ENCODE data around the gene AIG1. TPM values are rescaled to one million over a fixed set of nuclear protein-coding genes. Genes with fewer than 3 reads are reported as not detected.
"Not testable (repeated sequence)": the region's sequence is repeated elsewhere in the genome, so short reads cannot be mapped to it uniquely, and the experiment has no call there.

AIG1 gene
- total RNA-seq, 2 experiments from 2014 or later = 15.7 to 16.1 TPM

DNA sequence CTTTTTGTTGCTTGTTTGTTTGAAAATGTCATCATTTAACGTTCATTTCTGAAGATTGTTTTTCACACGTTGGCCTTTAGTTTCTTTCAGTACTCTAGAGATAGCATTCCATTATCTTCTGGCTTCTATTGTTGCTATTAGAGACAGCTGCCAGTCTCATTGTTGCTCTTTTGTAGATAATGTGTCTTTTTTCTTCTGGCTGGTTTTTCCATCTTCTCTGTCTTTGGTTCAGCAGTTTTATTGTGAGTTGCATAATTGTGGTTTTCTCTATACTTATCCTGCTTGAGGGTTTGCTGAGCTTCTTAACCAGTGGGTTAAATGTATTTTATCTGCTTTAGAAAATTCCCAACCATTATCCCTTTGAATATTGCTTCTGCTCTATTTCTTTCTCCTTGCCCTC lies 23.2 kb upstream of the AIG1 start:
- H3K4me1 Mint-ChIP-seq (ENCODE audit: low read depth) = peaks cover 9% of the 10 kb centered on the region
- H3K36me3 Mint-ChIP-seq = no peaks in the 10 kb centered on the region
- no peak overlapping the region for H3K4me3 Mint-ChIP-seq
- no peak overlapping the region for H3K27ac Mint-ChIP-seq
- POLR2A ChIA-PET = no interaction called here
- no peaks in the 10 kb centered on the region for H3K9me3 Mint-ChIP-seq
- CTCF ChIA-PET = interaction anchor here (0.7 kb wide), 1 partner anchor 11 kb away, joined by 3 read pairs; no protein-coding TSS in a partner anchor
- intact Hi-C loops (cut with micrococcal nuclease) = no loop called here
- no peak for DNase-seq
- H3K27me3 Mint-ChIP-seq = peaks cover 12% of the 10 kb centered on the region

DNA sequence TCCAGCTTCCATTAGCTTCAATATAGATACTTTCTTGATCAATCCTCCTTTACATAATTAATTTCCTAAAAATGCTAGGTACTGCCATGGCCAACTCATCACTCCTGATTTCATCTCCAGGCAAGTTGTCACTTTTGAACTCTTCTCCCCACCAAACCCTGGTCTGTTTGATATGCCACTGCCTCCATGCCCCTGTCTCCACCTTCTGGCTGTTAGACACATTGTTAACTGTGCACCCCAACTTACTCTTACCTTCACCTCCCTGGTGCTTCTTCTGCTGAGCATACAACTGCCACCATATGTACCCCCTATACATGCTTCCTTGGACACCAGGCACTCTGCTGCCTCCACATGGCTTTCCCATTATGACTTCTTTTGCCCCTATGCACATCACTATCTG lies 21.9 kb upstream of the AIG1 start:
- Mint-ChIP-seq H3K9me3 (no peaks in the 10 kb centered on the region), H3K27me3 (peaks cover 12% of the 10 kb centered on the region), H3K27ac (no peak overlapping the region), H3K4me1 (ENCODE audit: low read depth) (peaks cover 9% of the 10 kb centered on the region), H3K4me3 (no peak overlapping the region), H3K36me3 (no peaks in the 10 kb centered on the region)
- POLR2A ChIA-PET = no interaction called here
- DNase-seq = no peak
- intact Hi-C loops (cut with micrococcal nuclease) = no loop called here
- CTCF ChIA-PET = no interaction called here

DNA sequence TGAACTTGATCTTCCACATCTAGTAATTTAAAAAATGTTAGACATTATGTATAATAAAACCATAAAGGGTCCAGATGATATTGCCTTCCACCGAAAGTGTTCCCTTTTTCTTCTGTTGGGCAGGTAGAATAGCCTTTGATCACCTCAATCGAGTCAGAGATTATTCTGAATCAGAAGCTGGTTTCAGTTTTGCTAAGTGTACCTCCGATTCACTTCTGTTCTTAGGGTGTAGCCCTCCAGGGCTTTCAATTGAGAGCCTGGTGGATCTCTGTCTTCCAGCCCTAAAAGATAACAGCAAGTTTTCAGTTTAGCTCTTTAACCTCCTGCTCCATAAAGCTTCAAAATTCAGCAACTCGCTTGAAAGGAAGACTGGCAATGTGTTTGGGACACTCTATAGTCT lies 21.1 kb upstream of the AIG1 start:
- Mint-ChIP-seq H3K27me3 (peaks cover 10% of the 10 kb centered on the region), H3K27ac (no peak overlapping the region), H3K4me3 (no peak overlapping the region), H3K36me3 (no peaks in the 10 kb centered on the region), H3K4me1 (ENCODE audit: low read depth) (peaks cover 9% of the 10 kb centered on the region), H3K9me3 (peaks cover 3% of the 10 kb centered on the region)
- DNase-seq = no peak
- intact Hi-C loops (cut with micrococcal nuclease) = no loop called here
- CTCF ChIA-PET = interaction anchor here (1.6 kb wide), 1 partner anchor 293 kb away, joined by 5 read pairs; no protein-coding TSS in a partner anchor
- POLR2A ChIA-PET = no interaction called here

DNA sequence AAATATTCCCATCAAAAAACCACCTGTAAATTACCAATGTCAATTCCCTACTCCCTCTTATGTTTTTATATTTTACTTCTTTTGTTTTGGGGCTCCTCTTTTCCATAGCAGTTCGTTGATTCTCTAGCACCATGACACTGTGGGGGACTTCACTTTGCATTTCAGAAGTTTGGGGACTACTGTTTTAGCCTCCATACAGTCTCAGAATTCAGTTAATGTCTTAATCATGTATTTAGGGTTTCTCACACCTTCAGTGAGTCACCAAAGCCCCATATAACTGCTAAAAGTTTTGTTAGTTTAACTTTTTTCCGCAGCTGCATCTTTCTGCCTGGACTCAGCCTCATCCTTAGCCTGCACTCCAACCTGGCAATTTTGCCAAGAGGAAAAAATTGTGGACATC lies 20.7 kb upstream of the AIG1 start:
- DNase-seq = no peak
- intact Hi-C loops (cut with micrococcal nuclease) = no loop called here
- ChIA-PET CTCF (interaction anchor here (1.6 kb wide), 1 partner anchor 294 kb away, joined by 5 read pairs; no protein-coding TSS in a partner anchor), POLR2A (no interaction called here)
- Mint-ChIP-seq H3K27me3 (peaks cover 10% of the 10 kb centered on the region), H3K27ac (no peak overlapping the region), H3K9me3 (peaks cover 3% of the 10 kb centered on the region), H3K36me3 (peaks cover 3% of the 10 kb centered on the region), H3K4me1 (ENCODE audit: low read depth) (peaks cover 9% of the 10 kb centered on the region), H3K4me3 (no peak overlapping the region)

- H3K4me1 Mint-ChIP-seq (ENCODE audit: low read depth); H3K36me3 Mint-ChIP-seq; H3K27me3 Mint-ChIP-seq; DNase-seq; H3K4me3 Mint-ChIP-seq; H3K9me3 Mint-ChIP-seq; H3K27ac Mint-ChIP-seq; POLR2A ChIA-PET; intact Hi-C loops (cut with micrococcal nuclease): not testable (repeated sequence)
- CTCF ChIA-PET = interaction anchor here (0.6 kb wide), 1 partner anchor 91 kb away, joined by 3 read pairs; no protein-coding TSS in a partner anchor
These were observed 16.3 kb upstream of the AIG1 start for GRCh38 chr6:143044345-143044744.

GRCh38 chr6:143049611-143050010 lies 11.1 kb upstream of the AIG1 start:
- Mint-ChIP-seq H3K9me3 (no peaks in the 10 kb centered on the region), H3K36me3 (peaks cover 3% of the 10 kb centered on the region), H3K27me3 (peaks cover 3% of the 10 kb centered on the region), H3K27ac (no peak overlapping the region), H3K4me1 (ENCODE audit: low read depth) (peaks cover 3% of the 10 kb centered on the region), H3K4me3 (no peak overlapping the region)
- POLR2A ChIA-PET = no interaction called here
- intact Hi-C loops (cut with micrococcal nuclease) = no loop called here
- CTCF ChIA-PET = no interaction called here
- no peak for DNase-seq

DNA sequence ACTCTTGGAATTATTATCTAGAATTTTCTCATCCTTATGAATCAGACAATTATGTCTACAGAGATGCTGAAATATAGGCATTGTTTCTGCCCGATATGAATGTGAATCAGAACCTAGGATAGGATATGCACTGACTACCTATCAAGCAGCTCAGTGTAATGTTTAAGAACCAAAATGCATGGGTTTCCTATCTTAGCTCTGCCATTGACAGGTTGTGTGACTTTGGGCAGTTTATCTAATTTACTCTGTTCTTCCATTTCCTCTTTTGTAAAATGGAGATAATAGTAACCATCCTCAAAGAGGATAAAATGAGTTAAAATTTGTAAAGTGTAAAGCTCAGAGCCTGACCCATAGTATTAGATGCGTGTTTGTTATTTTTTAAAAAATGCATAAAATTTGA lies 10.2 kb upstream of the AIG1 start:
- no peak for DNase-seq
- ChIA-PET POLR2A (no interaction called here), CTCF (interaction anchor here (0.6 kb wide), 1 partner anchor 576 kb away, joined by 3 read pairs; no protein-coding TSS in a partner anchor)
- no peaks in the 10 kb centered on the region for H3K27me3 Mint-ChIP-seq
- H3K4me1 Mint-ChIP-seq (ENCODE audit: low read depth) = peaks cover 3% of the 10 kb centered on the region
- H3K36me3 Mint-ChIP-seq = no peaks in the 10 kb centered on the region
- no peaks in the 10 kb centered on the region for H3K9me3 Mint-ChIP-seq
- intact Hi-C loops (cut with micrococcal nuclease) = no loop called here
- no peak overlapping the region for H3K4me3 Mint-ChIP-seq
- H3K27ac Mint-ChIP-seq = no peak overlapping the region

DNA sequence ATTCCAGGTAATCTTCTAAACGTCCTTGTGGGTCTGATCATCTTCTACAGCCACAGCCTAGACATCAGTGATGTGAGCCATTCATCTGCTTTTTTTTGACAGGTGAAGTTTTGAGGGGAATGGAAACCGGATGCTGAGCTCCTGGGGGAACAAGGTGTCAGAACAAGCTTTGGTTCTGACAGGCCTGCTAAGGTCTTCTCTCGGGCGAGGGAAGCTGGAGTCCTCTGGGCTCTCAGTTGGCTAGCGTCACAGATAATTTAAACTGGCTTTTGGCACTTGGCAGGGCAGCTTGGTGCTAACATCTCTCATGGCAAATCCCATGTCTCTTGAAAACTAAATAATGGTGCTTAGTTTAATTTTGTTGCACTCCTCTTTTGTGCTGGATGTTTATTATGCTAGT lies 8.4 kb upstream of the AIG1 start:
- CTCF ChIA-PET = no interaction called here

GRCh38 chr6:143053856-143054255 lies 6.8 kb upstream of the AIG1 start:
- Mint-ChIP-seq H3K9me3 (no peaks in the 10 kb centered on the region), H3K27me3 (no peaks in the 10 kb centered on the region), H3K4me1 (ENCODE audit: low read depth) (peaks cover 5% of the 10 kb centered on the region), H3K36me3 (no peaks in the 10 kb centered on the region), H3K27ac (no peak overlapping the region), H3K4me3 (no peak overlapping the region)
- POLR2A ChIA-PET = no interaction called here
- intact Hi-C loops (cut with micrococcal nuclease) = no loop called here
- CTCF ChIA-PET = no interaction called here
- DNase-seq = no peak

More for the DNA sequence above, 8.4 kb upstream of the AIG1 start:
- H3K4me1 Mint-ChIP-seq (ENCODE audit: low read depth) = peaks cover 3% of the 10 kb centered on the region
- H3K27me3 Mint-ChIP-seq = no peaks in the 10 kb centered on the region
- H3K36me3 Mint-ChIP-seq = no peaks in the 10 kb centered on the region
- H3K4me3 Mint-ChIP-seq = no peak overlapping the region
- intact Hi-C loops (cut with micrococcal nuclease) = no loop called here
- DNase-seq = no peak
- H3K27ac Mint-ChIP-seq = no peak overlapping the region
- POLR2A ChIA-PET = interaction anchor here (0.7 kb wide), 1 partner anchor 9 kb away, joined by 4 read pairs; no protein-coding TSS in a partner anchor
- H3K9me3 Mint-ChIP-seq = no peaks in the 10 kb centered on the region

- POLR2A ChIA-PET = no interaction called here
These were observed 6.4 kb upstream of the AIG1 start for GRCh38 chr6:143054329-143054728.

DNA sequence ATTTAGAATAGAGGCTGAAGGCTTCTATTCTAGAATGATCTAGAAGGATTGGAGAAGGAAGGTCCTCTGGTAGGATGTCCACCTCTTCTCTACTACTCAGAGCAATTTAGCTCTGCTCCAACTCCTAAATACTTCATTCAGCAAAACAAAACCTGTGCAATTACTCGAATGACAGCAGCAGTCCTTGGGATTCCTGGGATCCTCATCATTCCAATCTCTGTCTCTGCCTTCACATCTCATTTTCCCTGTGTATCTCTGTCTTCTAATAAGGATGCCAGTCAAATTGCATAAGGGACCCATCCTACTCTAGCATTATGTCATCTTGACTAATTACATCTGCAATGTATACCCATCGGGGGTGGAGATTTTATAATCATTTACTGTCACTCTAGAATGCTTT lies 5.5 kb upstream of the AIG1 start:
- intact Hi-C loops (cut with micrococcal nuclease) = no loop called here
- CTCF ChIA-PET = no interaction called here
- POLR2A ChIA-PET = no interaction called here
- no peaks in the 10 kb centered on the region for H3K27me3 Mint-ChIP-seq
- H3K27ac Mint-ChIP-seq = no peak overlapping the region
- no peaks in the 10 kb centered on the region for H3K9me3 Mint-ChIP-seq
- no peak overlapping the region for H3K4me3 Mint-ChIP-seq
- H3K4me1 Mint-ChIP-seq (ENCODE audit: low read depth) = peaks cover 15% of the 10 kb centered on the region
- no peaks in the 10 kb centered on the region for H3K36me3 Mint-ChIP-seq
- no peak for DNase-seq

More at GRCh38 chr6:143054329-143054728, 6.4 kb upstream of the AIG1 start:
- H3K27ac Mint-ChIP-seq = no peak overlapping the region
- CTCF ChIA-PET = no interaction called here
- H3K9me3 Mint-ChIP-seq = no peaks in the 10 kb centered on the region
- no peak overlapping the region for H3K4me3 Mint-ChIP-seq
- DNase-seq = no peak
- H3K36me3 Mint-ChIP-seq = no peaks in the 10 kb centered on the region
- no peaks in the 10 kb centered on the region for H3K27me3 Mint-ChIP-seq
- intact Hi-C loops (cut with micrococcal nuclease) = no loop called here
- H3K4me1 Mint-ChIP-seq (ENCODE audit: low read depth) = peaks cover 9% of the 10 kb centered on the region

- POLR2A ChIA-PET = no interaction called here
- H3K9me3 Mint-ChIP-seq = no peaks in the 10 kb centered on the region
- no peak overlapping the region for H3K27ac Mint-ChIP-seq
- no peak overlapping the region for H3K4me3 Mint-ChIP-seq
- no peaks in the 10 kb centered on the region for H3K27me3 Mint-ChIP-seq
- H3K36me3 Mint-ChIP-seq = no peaks in the 10 kb centered on the region
- CTCF ChIA-PET = no interaction called here
- H3K4me1 Mint-ChIP-seq (ENCODE audit: low read depth) = peaks cover 15% of the 10 kb centered on the region
- no peak for DNase-seq
- intact Hi-C loops (cut with micrococcal nuclease) = no loop called here
These were observed 4.8 kb upstream of the AIG1 start for GRCh38 chr6:143055891-143056290.

DNA sequence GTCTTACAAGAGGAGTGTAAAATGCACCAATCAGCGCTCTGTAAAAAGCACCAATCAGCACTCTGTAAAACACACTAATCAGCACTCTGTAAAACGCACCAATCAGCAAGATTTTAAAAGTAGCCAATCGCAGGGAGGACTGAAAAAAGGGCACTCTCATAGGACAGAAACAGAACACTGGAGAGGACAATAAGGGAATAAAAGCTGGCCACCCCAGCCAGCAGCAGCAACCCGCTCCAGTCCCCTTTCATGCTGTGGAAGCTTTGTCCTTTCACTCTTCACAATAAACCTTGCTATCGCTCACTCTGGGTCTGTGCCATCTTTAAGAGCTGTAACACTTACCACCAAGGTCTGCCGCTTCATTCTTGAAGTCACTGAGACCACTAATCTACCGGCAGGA lies 1.7 kb upstream of the AIG1 start:
- Mint-ChIP-seq H3K27ac (peak overlapping the region; percentile 10), H3K36me3 (no peaks in the 10 kb centered on the region), H3K4me1 (ENCODE audit: low read depth) (peaks cover 23% of the 10 kb centered on the region), H3K9me3 (no peaks in the 10 kb centered on the region), H3K27me3 (no peaks in the 10 kb centered on the region), H3K4me3 (peak overlapping the region; percentile 38)
- DNase-seq = no peak
- intact Hi-C loops (cut with micrococcal nuclease) = no loop called here
- ChIA-PET POLR2A (no interaction called here), CTCF (interaction anchor here (1.2 to 1.6 kb wide), 2 partner anchors 33 to 369 kb away, joined by 3 read pairs; no protein-coding TSS in a partner anchor)

Data from activated CD4-positive, alpha-beta memory T cell treated with anti-CD3 and anti-CD28 coated beads for 36 hours (primary cell).